Lung (tissue), 12 donors: ENCODE results near the gene COPS7B. TPM values are rescaled to one million over a fixed set of nuclear protein-coding genes. Genes with fewer than 3 reads are reported as not detected.

ENCODE experiments used
- ATAC-seq: fragments of 200-7000 bp; cut with Tn5 transposase; one replicate; pipeline ENCODE4 v1.9.1; 2020; ENCODE audit warnings: moderate number of reproducible peaks; ENCODE audit not compliant: insufficient read depth, low FRiP score
- DNase-seq, 3 donors: peaks; one replicate each; pipeline ENCODE4 v3.0.0-alpha.2; 2013 to 2017
- H3K27ac ChIP-seq, 2 donors: one replicate each; pipeline ENCODE4 v1.5.1; 2013; ENCODE audit warnings: mild to moderate bottlenecking in 2 of 2, moderate library complexity in 2 of 2, control low read depth in 1 of 2, inconsistent platforms in 1 of 2, low read depth in 1 of 2, low read length in 1 of 2
- H3K27me3 ChIP-seq, 3 donors: one replicate each; pipeline ENCODE4 v1.5.1; 2013; ENCODE audit warnings: low read length in 2 of 3; ENCODE audit not compliant: control insufficient read depth in 3 of 3, insufficient read depth in 3 of 3
- H3K36me3 ChIP-seq, 4 donors: one replicate each; pipeline ENCODE4 v1.5.1; 2013; ENCODE audit warnings: low read length in 4 of 4, mild to moderate bottlenecking in 1 of 4, moderate library complexity in 1 of 4; ENCODE audit not compliant: control insufficient read depth in 4 of 4, insufficient read depth in 4 of 4
- H3K4me1 ChIP-seq, 5 donors: one replicate each; pipeline ENCODE4 v1.5.1; 2013; ENCODE audit warnings: low read length in 5 of 5, mild to moderate bottlenecking in 2 of 5, moderate library complexity in 1 of 5; ENCODE audit not compliant: control insufficient read depth in 5 of 5, insufficient read depth in 5 of 5
- H3K4me3 ChIP-seq: one replicate; pipeline ENCODE4 v1.5.1; 2013; ENCODE audit warnings: mild to moderate bottlenecking, control low read depth, moderate library complexity
- H3K9ac ChIP-seq, 2 donors: one replicate each; pipeline ENCODE4 v1.5.1; 2013; ENCODE audit warnings: low read length in 2 of 2, control low read depth in 1 of 2; ENCODE audit not compliant: insufficient read depth in 1 of 2
- H3K9me3 ChIP-seq, 4 donors: one replicate each; pipeline ENCODE4 v1.5.1; 2013; ENCODE audit warnings: low read length in 3 of 4, mild to moderate bottlenecking in 1 of 4, moderate library complexity in 1 of 4; ENCODE audit not compliant: control insufficient read depth in 4 of 4, insufficient read depth in 3 of 4
- CTCF ChIP-seq: IDR thresholded peaks from 2 replicates; pipeline ENCODE4 v1.5.1; 2012; ENCODE audit warnings: mild to moderate bottlenecking; ENCODE audit errors: control extremely low read depth, extremely low read depth
- WGBS, 2 donors: extraction: QIAGEN DNeasy Blood & Tissue Kit; methylation state at CpG; one replicate each; pipeline ENCODE4 v1.1.7; 2013; 5-methylcytosine and 5-hydroxymethylcytosine counted together
- polyA plus RNA-seq, 2 donors: library from polyadenylated mRNA; stranded (reverse); fragments of 200-250 nt; gene quantifications; one replicate each; pipeline ENCODE4 v1.2.1, GENCODE V29; 2013
- total RNA-seq, 2 donors: library from RNA; depleted of rRNA in 1 of 2; stranded (reverse); fragments of >200 nt in 1 of 2; gene quantifications; one replicate each; pipeline ENCODE4 v1.2.1, GENCODE V29; 2014 to 2021
- donor health status: control.
- donor health status: control.
- donor health status: Bipolar disorder and iron deficiency.
- donor health status: healthy.
- donor health status: DM: yes; HTN: yes; CAD: no.

The COPS7B gene
- total and polyA plus RNA-seq, 4 donors: 19.5 to 39.4 (median 23.1) TPM

- ATAC-seq (no peak), DNase-seq (peak; percentile 48 to 52 (median 50))
- TF ChIP-seq CTCF: no peak
- 93% methylated on average over 9 of the region's 9 CpGs for WGBS, 2 donors
- Histone ChIP-seq H3K9me3 (no peaks in the 10 kb centered on the region), H3K4me3 (no peak overlapping the region), H3K9ac (no peak overlapping the region), H3K36me3 (peaks cover 27 to 48% (median 40%) of the 10 kb centered on the region in 4 donors), H3K27me3 (no peaks in the 10 kb centered on the region), H3K27ac (no peak overlapping the region), H3K4me1 (no peaks in the 10 kb centered on the region)
These were observed 9.5 kb downstream of the COPS7B start for GRCh38 chr2:231795525-231796327.

DNA sequence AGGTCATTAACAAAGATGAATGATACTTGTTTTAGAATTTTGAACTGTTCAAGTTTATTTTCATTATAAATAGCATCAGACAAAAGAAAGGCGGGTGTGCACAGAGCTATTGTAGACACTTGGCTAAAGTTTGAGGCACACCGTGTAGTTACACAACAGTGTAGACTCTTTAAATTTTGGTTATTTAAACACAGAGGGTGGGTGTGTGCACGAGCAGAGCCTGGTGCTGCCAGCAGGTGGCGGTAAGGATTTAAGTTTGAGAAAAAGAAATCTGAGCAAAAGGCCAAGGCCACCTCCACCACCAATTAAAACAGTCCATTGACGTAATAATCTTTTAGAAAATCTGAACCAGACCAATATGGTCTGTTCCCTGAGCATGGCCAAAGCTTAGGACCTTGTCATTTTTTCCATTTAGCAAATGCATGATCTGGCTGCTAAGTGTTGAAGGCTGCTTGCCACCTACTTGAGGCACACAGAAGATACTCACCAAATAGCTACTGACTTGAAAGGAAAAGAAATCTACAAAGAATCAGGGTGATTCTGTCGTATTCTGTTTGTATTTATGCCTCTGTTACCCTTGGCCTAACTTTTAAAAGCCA lies 14.3 kb downstream of the COPS7B start:
- peak in 2 of 3 donors; percentile 6 to 10 for DNase-seq
- Histone ChIP-seq H3K36me3 (peaks cover 25 to 56% (median 33%) of the 10 kb centered on the region in 4 donors), H3K9me3 (no peaks in the 10 kb centered on the region), H3K4me1 (no peaks in the 10 kb centered on the region), H3K4me3 (no peak overlapping the region), H3K27ac (no peak overlapping the region), H3K27me3 (no peaks in the 10 kb centered on the region), H3K9ac (no peak overlapping the region)
- peak; percentile 9 for TF ChIP-seq CTCF
- 56 to 60% methylated on average over 6 of the region's 6 CpGs for WGBS, 2 donors
- no peak for ATAC-seq

GRCh38 chr2:231803501-231804138 lies 17.4 kb downstream of the COPS7B start:
- TF ChIP-seq CTCF: no peak
- no peak for ATAC-seq
- no peak overlapping the region for H3K27ac ChIP-seq
- no peak for DNase-seq
- WGBS, 2 donors: 94 to 97% methylated on average over 9 of the region's 9 CpGs
- H3K9ac ChIP-seq: no peak overlapping the region
- H3K27me3 ChIP-seq: no peaks in the 10 kb centered on the region
- peaks cover 23 to 45% (median 29%) of the 10 kb centered on the region in 4 donors for H3K36me3 ChIP-seq
- no peaks in the 10 kb centered on the region for H3K9me3 ChIP-seq
- no peaks in the 10 kb centered on the region for H3K4me1 ChIP-seq
- H3K4me3 ChIP-seq: no peak overlapping the region
